HepG2 (cell line): ENCODE results near the gene ADAMTS2. TPM values are rescaled to one million over a fixed set of nuclear protein-coding genes. Genes with fewer than 3 reads are reported as not detected.

ENCODE experiments used
- ATF4 ChIP-seq, 2 experiments: fragments of 450-650 bp in 1 of 2; sonication (generic) in 1 of 2; formaldehyde crosslinking; IDR thresholded peaks; 2 replicates each; pipeline versions ENCODE4 v1.5.0 to v1.8.0; 2020 to 2022; ENCODE audit warnings: mild to moderate bottlenecking in 1 of 2, missing genetic modification reagents in 1 of 2
- GABPA ChIP-seq, 2 experiments: IDR thresholded peaks; 2 replicates each; pipeline ENCODE4 v1.6.1; 2011 to 2016; ENCODE audit warnings: low read depth in 2 of 2, low read length in 1 of 2, missing biosample characterization in 1 of 2, missing genetic modification characterization in 1 of 2
- RARA ChIP-seq: IDR thresholded peaks from 2 replicates; pipeline ENCODE4 v1.6.1; 2016; ENCODE audit warnings: missing genetic modification reagents, missing compliant biosample characterization
- SOX5 ChIP-seq: IDR thresholded peaks from 2 replicates; pipeline ENCODE4 v1.6.1; 2016; ENCODE audit warnings: borderline replicate concordance
- SRSF1 ChIP-seq: fragments of 200-400 bp; formaldehyde crosslinking; optimal IDR thresholded peaks from 2 replicates; pipeline ENCODE3; 2017; ENCODE audit warnings: mild to moderate bottlenecking, low read depth, low read length, moderate library complexity
- ZMYM3 ChIP-seq: sonication (generic); formaldehyde crosslinking; IDR thresholded peaks from 2 replicates; pipeline ENCODE4 v1.5.1; 2020; ENCODE audit warnings: mild to moderate bottlenecking, missing genetic modification reagents
- ZNF138 ChIP-seq: sonication (generic); formaldehyde crosslinking; IDR thresholded peaks from 2 replicates; pipeline ENCODE4 v1.5.0; 2020; ENCODE audit warnings: mild to moderate bottlenecking, low read depth, missing genetic modification reagents
- ZNF318 ChIP-seq: sonication (generic); formaldehyde crosslinking; IDR thresholded peaks from 2 replicates; pipeline ENCODE4 v1.4.0; 2020; ENCODE audit warnings: mild to moderate bottlenecking, missing genetic modification reagents
- ZNF557 ChIP-seq: sonication (generic); formaldehyde crosslinking; IDR thresholded peaks from 2 replicates; pipeline ENCODE4 v1.4.0; 2020; ENCODE audit warnings: missing genetic modification reagents
- ZNF609 ChIP-seq: sonication (generic); formaldehyde crosslinking; IDR thresholded peaks from 2 replicates; pipeline ENCODE4 v1.4.0; 2020; ENCODE audit warnings: mild to moderate bottlenecking, missing genetic modification reagents, borderline replicate concordance
- ZSCAN9 ChIP-seq: IDR thresholded peaks from 2 replicates; pipeline ENCODE4 v1.6.1; 2016; ENCODE audit warnings: borderline replicate concordance
- ZXDC ChIP-seq: sonication (generic); formaldehyde crosslinking; IDR thresholded peaks from 2 replicates; pipeline ENCODE4 v1.5.0; 2020; ENCODE audit warnings: mild to moderate bottlenecking, missing genetic modification reagents
- polyA plus RNA-seq, 8 experiments: library from polyadenylated mRNA; depleted of rRNA in 3 of 8; stranded (reverse) in 7 of 8; unstranded in 1 of 8; fragments of >200 nt; fragmentation: Illumina TruSeq in 4 of 8; extraction: Trizol in 4 of 8; gene quantifications; 2 replicates each; pipeline versions ENCODE4 v1.2.1 to v1.2.3, GENCODE V29; 2011 to 2016; ENCODE audit warnings: low read depth in 4 of 8, missing spikeins in 1 of 8, mixed read lengths in 1 of 8; ENCODE audit not compliant: insufficient read depth in 1 of 8
- total RNA-seq, 5 experiments: library from RNA; depleted of rRNA; stranded (reverse); fragments of >200 nt; fragmentation: Illumina TruSeq; extraction: Trizol; gene quantifications; 2 replicates each; pipeline ENCODE4 v1.2.3, GENCODE V29; 2016; ENCODE audit warnings: low read depth in 1 of 5

ADAMTS2 gene
- total and polyA plus RNA-seq, 2 of the 13 experiments (the other 11 are each of a cell fraction or from before 2014, with no cell fraction given), result 0.24 to 3.5 TPM

GRCh38 chr5:179187229-179187678 is 158.0 kb downstream of the ADAMTS2 start (continued):
- TF ChIP-seq GABPA (IDR thresholded peaks at IDR 0.05; ENCODE audit: low read depth, low read length) (no peak), GABPA (CRISPR knock-in tag; IDR thresholded peaks at IDR 0.05; ENCODE audit: low read depth) (peak; percentile 39; the same call in 1 of the 2 replicates), SRSF1 (no peak), ZNF609 (CRISPR knock-in tag) (0 out of 2 replicates have a peak, but pooled peaks have one; percentile 64), ZMYM3 (CRISPR knock-in tag) (peak; percentile 90), ZNF318 (CRISPR knock-in tag) (no peak), SOX5 (CRISPR knock-in tag) (peak; percentile 40; the same call in 1 of the 2 replicates), ZXDC (CRISPR knock-in tag) (no peak), RARA (CRISPR knock-in tag) (peak; percentile 80), ATF4 (CRISPR knock-in tag; IDR thresholded peaks at IDR 0.05) (0 out of 4 replicates have a peak, but pooled peaks of 1 of the 2 experiments have one; percentile 16), ZSCAN9 (CRISPR knock-in tag) (peak; percentile 54; the same call in 1 of the 2 replicates), ZNF557 (CRISPR knock-in tag) (no peak), ZNF138 (no peak)
